HL-60/S4 (cell line): Measurements from ENCODE around the gene CCDC47.

Experiments
- in situ Hi-C: fragments of 300-500 bp; cut with MboI; formaldehyde crosslinking; loops from 2 replicates; pipeline ENCODE4 v1.14.3; 2022; ENCODE audit warnings: low sequenced_read_pairs

CCDC47 gene

GRCh38 chr17:63740464-63741142, 32.8 kb downstream of the CCDC47 start:
- in situ Hi-C loops, result no loop called here

- in situ Hi-C loops, result no loop called here
These were observed 37.7 kb downstream of the CCDC47 start for GRCh38 chr17:63735691-63736090.

GRCh38 chr17:63722403-63722802, 51.0 kb downstream of the CCDC47 start:
- in situ Hi-C loops, result loop anchor here (25.0 kb wide), 1 partner anchor 285 kb away; the partner anchor contains the start of gene CYB561

GRCh38 chr17:63720194-63720593, 53.2 kb downstream of the CCDC47 start:
- in situ Hi-C loops, result loop anchor here (25.0 kb wide), 1 partner anchor 283 kb away; the partner anchor contains the start of gene CYB561

GRCh38 chr17:63718988-63719387, 54.4 kb downstream of the CCDC47 start:
- in situ Hi-C loops, result loop anchor here (25.0 kb wide), 1 partner anchor 282 kb away; the partner anchor contains the start of gene CYB561

GRCh38 chr17:63716426-63716825, 57.0 kb downstream of the CCDC47 start:
- in situ Hi-C loops, result loop anchor here (25.0 kb wide), 1 partner anchor 279 kb away; the partner anchor contains the start of gene CYB561

- in situ Hi-C loops, result loop anchor here (25.0 kb wide), 1 partner anchor 277 kb away; the partner anchor contains the start of gene CYB561
These were observed 58.7 kb downstream of the CCDC47 start for GRCh38 chr17:63714550-63715277.

- in situ Hi-C loops, result loop anchor here (25.0 kb wide), 1 partner anchor 272 kb away; the partner anchor contains the start of gene CYB561
These were observed 64.3 kb downstream of the CCDC47 start for GRCh38 chr17:63709110-63709509.

- in situ Hi-C loops, result loop anchor here (25.0 kb wide), 1 partner anchor 270 kb away; the partner anchor contains the start of gene CYB561
These were observed 66.2 kb downstream of the CCDC47 start for GRCh38 chr17:63707151-63707550.

GRCh38 chr17:63706336-63707082, 66.9 kb downstream of the CCDC47 start:
- in situ Hi-C loops, result loop anchor here (25.0 kb wide), 1 partner anchor 269 kb away; the partner anchor contains the start of gene CYB561

GRCh38 chr17:63705657-63706056, 67.7 kb downstream of the CCDC47 start:
- in situ Hi-C loops, result loop anchor here (25.0 kb wide), 1 partner anchor 268 kb away; the partner anchor contains the start of gene CYB561

- in situ Hi-C loops, result loop anchor here (25.0 kb wide), 1 partner anchor 268 kb away; the partner anchor contains the start of gene CYB561
These were observed 68.6 kb downstream of the CCDC47 start for GRCh38 chr17:63704836-63705235.

GRCh38 chr17:63704259-63704576, 69.2 kb downstream of the CCDC47 start:
- in situ Hi-C loops, result loop anchor here (25.0 kb wide), 1 partner anchor 267 kb away; the partner anchor contains the start of gene CYB561

- in situ Hi-C loops, result loop anchor here (25.0 kb wide), 1 partner anchor 266 kb away; the partner anchor contains the start of gene CYB561
These were observed 69.7 kb downstream of the CCDC47 start for GRCh38 chr17:63703556-63704258.

- in situ Hi-C loops, result loop anchor here (25.0 kb wide), 1 partner anchor 266 kb away; the partner anchor contains the start of gene CYB561
These were observed 70.4 kb downstream of the CCDC47 start for GRCh38 chr17:63703029-63703428.

- in situ Hi-C loops, result loop anchor here (25.0 kb wide), 1 partner anchor 265 kb away; the partner anchor contains the start of gene CYB561
These were observed 70.7 kb downstream of the CCDC47 start for GRCh38 chr17:63702721-63703015.

- in situ Hi-C loops, result loop anchor here (25.0 kb wide), 1 partner anchor 265 kb away; the partner anchor contains the start of gene CYB561
These were observed 71.3 kb downstream of the CCDC47 start for GRCh38 chr17:63701868-63702720.

- in situ Hi-C loops, result loop anchor here (25.0 kb wide), 1 partner anchor 264 kb away; the partner anchor contains the start of gene CYB561
These were observed 72.0 kb downstream of the CCDC47 start for GRCh38 chr17:63701456-63701820.
